Natural killer cell (primary cell): ENCODE data around the gene PLAAT1. TPM values are rescaled to one million over a fixed set of nuclear protein-coding genes. Genes with fewer than 3 reads are reported as not detected.

Experiments used
- ATAC-seq, 3 donors: fragments of 150-1000 bp in 2 of 3; fragments of 200-7000 bp in 1 of 3; cut with Tn5 transposase; 1 replicate in 1 of 3; 2 replicates in 2 of 3; pipeline ENCODE4 v1.10.0; 2021; ENCODE audit warnings: mild to moderate bottlenecking in 2 of 3, moderate library complexity in 2 of 3
- DNase-seq, 2 donors: peaks; one replicate each; pipeline versions ENCODE4 v3.0.0 to v3.0.0-alpha.2; 2013 to 2021; ENCODE audit warnings: mixed read lengths in 1 of 2
- H3K27ac ChIP-seq: one replicate; pipeline ENCODE4 v1.5.1; 2013; ENCODE audit warnings: mild to moderate bottlenecking, low read length
- H3K27me3 ChIP-seq: one replicate; pipeline ENCODE4 v1.6.1; 2013; ENCODE audit warnings: low read length; ENCODE audit not compliant: control insufficient read depth, insufficient read depth
- H3K36me3 ChIP-seq: one replicate; pipeline ENCODE4 v1.6.1; 2013; ENCODE audit warnings: low read length; ENCODE audit not compliant: control insufficient read depth, insufficient read depth
- H3K4me1 ChIP-seq: one replicate; pipeline ENCODE4 v1.6.1; 2013; ENCODE audit warnings: low read length; ENCODE audit not compliant: control insufficient read depth, insufficient read depth
- H3K4me3 ChIP-seq: one replicate; pipeline ENCODE4 v1.5.1; 2013; ENCODE audit warnings: low read length
- H3K9me3 ChIP-seq: one replicate; pipeline ENCODE4 v1.6.1; 2013; ENCODE audit warnings: low read length; ENCODE audit not compliant: control insufficient read depth, insufficient read depth
- H3K27ac Mint-ChIP-seq, 2 donors: one replicate each; pipeline ENCODE4 v1.8.0; 2022; ENCODE audit warnings: mild to moderate bottlenecking in 2 of 2, mixed read lengths in 2 of 2, moderate library complexity in 1 of 2
- H3K27me3 Mint-ChIP-seq, 2 donors: one replicate each; pipeline ENCODE4 v1.8.0; 2022; ENCODE audit warnings: low read depth in 2 of 2, mixed read lengths in 2 of 2
- H3K36me3 Mint-ChIP-seq: one replicate; pipeline ENCODE4 v1.8.0; 2022; ENCODE audit warnings: mixed read lengths
- H3K4me1 Mint-ChIP-seq, 2 donors: one replicate each; pipeline ENCODE4 v1.8.0; 2022; ENCODE audit warnings: mixed read lengths in 2 of 2
- H3K4me3 Mint-ChIP-seq: one replicate; pipeline ENCODE4 v1.8.0; 2022; ENCODE audit warnings: mild to moderate bottlenecking, moderate library complexity, mixed read lengths
- H3K9me3 Mint-ChIP-seq, 2 donors: one replicate each; pipeline ENCODE4 v1.8.0; 2022; ENCODE audit warnings: mixed read lengths in 2 of 2
- WGBS: methylation state at CpG from one replicate; pipeline ENCODE4 v1.1.7; 2013; ENCODE audit warnings: missing lambda C conversion rate; ENCODE audit not compliant: insufficient coverage; 5-methylcytosine and 5-hydroxymethylcytosine counted together
- intact Hi-C: fragments of 100-400 bp; cut with micrococcal nuclease; formaldehyde crosslinking; loops from one replicate; pipeline ENCODE4 v1.14.2; 2022
- total RNA-seq, 4 donors: library from RNA; stranded (reverse); fragments of 120-200 nt in 1 of 4; gene quantifications; one replicate each; pipeline versions ENCODE4 v1.2.3 to v1.2.4, GENCODE V29; 2013 to 2022
- TF ChIP-seq, protein P1 (sequence below): fragments of 200-600 bp; IDR thresholded peaks from one replicate; pipeline ENCODE4 v1.8.0; 2022; ENCODE audit warnings: antibody characterized with exemption

Gene PLAAT1
- total RNA-seq, 3 donors from 2014 or later (not counting 1 experiment from before 2014, with no cell fraction given): not detected

DNA sequence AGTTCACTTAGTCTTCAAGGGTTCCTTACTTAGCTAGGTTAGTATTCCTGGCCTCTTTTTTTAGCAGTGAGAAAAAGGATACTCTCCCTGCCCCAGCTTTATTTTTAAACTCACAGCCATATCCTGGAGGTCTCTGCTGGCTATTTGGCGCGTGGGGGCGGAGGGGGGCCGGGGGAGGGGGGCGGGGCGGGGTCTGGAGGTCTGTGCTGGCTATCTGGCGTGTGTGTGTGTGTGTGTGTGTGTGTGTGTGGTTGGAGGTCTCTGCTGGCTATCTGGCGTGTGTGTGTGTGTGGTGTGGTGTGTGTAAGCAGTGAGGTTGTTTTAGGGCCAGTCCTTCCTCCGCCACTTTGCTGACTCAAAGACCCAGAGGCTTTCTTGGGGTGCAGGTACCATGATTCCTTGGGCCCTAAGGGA, 579 bp upstream of the PLAAT1 start:
- Histone ChIP-seq H3K9me3 (no peaks in the 10 kb centered on the region), H3K4me3 (no peak overlapping the region), H3K36me3 (no peaks in the 10 kb centered on the region), H3K27ac (no peak overlapping the region), H3K27me3 (peaks cover 5% of the 10 kb centered on the region), H3K4me1 (no peaks in the 10 kb centered on the region)
- no peak for DNase-seq
- 9% methylated on average over 3 of the region's 9 CpGs for WGBS
- Mint-ChIP-seq H3K4me1 (no peaks in the 10 kb centered on the region), H3K27ac (no peak overlapping the region), H3K4me3 (no peak overlapping the region), H3K9me3 (peaks cover 3 to 8% of the 10 kb centered on the region in 2 donors), H3K27me3 (peaks cover 15% of the 10 kb centered on the region in 2 donors), H3K36me3 (no peaks in the 10 kb centered on the region)
- TF ChIP-seq, protein P1, sequence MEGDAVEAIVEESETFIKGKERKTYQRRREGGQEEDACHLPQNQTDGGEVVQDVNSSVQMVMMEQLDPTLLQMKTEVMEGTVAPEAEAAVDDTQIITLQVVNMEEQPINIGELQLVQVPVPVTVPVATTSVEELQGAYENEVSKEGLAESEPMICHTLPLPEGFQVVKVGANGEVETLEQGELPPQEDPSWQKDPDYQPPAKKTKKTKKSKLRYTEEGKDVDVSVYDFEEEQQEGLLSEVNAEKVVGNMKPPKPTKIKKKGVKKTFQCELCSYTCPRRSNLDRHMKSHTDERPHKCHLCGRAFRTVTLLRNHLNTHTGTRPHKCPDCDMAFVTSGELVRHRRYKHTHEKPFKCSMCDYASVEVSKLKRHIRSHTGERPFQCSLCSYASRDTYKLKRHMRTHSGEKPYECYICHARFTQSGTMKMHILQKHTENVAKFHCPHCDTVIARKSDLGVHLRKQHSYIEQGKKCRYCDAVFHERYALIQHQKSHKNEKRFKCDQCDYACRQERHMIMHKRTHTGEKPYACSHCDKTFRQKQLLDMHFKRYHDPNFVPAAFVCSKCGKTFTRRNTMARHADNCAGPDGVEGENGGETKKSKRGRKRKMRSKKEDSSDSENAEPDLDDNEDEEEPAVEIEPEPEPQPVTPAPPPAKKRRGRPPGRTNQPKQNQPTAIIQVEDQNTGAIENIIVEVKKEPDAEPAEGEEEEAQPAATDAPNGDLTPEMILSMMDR: no peak
- ATAC-seq: no peak
- intact Hi-C loops: no loop called here

DNA sequence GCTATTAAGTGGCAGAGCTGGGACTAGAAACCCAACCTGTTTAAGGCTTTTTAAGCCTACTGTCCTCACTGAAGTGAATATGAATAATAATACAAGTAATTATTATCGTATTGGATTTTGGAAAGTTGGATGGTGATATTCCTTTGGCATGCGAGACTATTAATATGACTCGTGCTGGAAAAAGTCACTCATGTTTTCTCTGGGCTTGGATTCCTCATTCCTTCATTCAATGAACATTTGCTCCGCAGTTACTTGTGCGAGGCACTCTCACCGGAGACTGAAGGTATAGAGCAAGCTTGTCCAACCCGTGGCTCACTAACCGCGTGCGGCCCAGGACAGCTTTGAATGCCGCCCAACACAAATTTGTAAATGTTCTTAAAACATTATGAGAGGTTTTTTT, 694 bp downstream of the PLAAT1 start:
- intact Hi-C loops: no loop called here
- Histone ChIP-seq H3K27me3 (peaks cover 5% of the 10 kb centered on the region), H3K27ac (no peak overlapping the region), H3K9me3 (no peaks in the 10 kb centered on the region), H3K4me1 (no peaks in the 10 kb centered on the region), H3K4me3 (no peak overlapping the region), H3K36me3 (no peaks in the 10 kb centered on the region)
- H3K4me3 Mint-ChIP-seq: no peak overlapping the region
- WGBS: 93% methylated on average over 10 of the region's 11 CpGs
- DNase-seq: no peak
- no peak for ATAC-seq
- H3K36me3 Mint-ChIP-seq: no peaks in the 10 kb centered on the region
- TF ChIP-seq, protein P1: no peak
- peaks cover 8 to 13% of the 10 kb centered on the region in 2 donors for H3K9me3 Mint-ChIP-seq
- H3K4me1 Mint-ChIP-seq: no peaks in the 10 kb centered on the region
- H3K27me3 Mint-ChIP-seq: peaks cover 15% of the 10 kb centered on the region in 2 donors
- H3K27ac Mint-ChIP-seq: no peak overlapping the region

DNA sequence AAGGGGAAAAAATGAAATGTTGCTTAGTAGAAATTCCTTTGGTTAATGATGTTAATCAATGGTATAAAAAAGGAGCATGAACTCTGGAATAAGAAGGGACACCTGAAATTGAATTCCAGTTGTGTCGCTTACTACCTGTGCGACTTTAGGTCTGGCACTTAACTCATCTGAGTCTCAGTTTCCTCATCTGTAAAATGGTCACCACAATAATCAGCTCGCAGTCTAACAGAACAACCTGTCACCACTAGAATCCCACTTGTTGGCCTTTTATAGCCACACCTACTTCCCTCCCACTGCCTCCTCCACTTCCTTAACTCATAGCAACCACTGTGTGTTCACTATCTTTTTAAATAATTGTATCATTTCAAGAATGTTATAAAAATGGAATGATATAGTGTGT, 2.5 kb downstream of the PLAAT1 start:
- intact Hi-C loops: no loop called here
- H3K4me1 Mint-ChIP-seq: no peaks in the 10 kb centered on the region
- H3K36me3 ChIP-seq: no peaks in the 10 kb centered on the region
- no peaks in the 10 kb centered on the region for H3K9me3 ChIP-seq
- H3K36me3 Mint-ChIP-seq: no peaks in the 10 kb centered on the region
- peaks cover 5% of the 10 kb centered on the region for H3K27me3 ChIP-seq
- peaks cover 15% of the 10 kb centered on the region in 2 donors for H3K27me3 Mint-ChIP-seq
- H3K27ac Mint-ChIP-seq: no peak overlapping the region
- H3K9me3 Mint-ChIP-seq: peaks cover 13 to 16% of the 10 kb centered on the region in 2 donors
- H3K4me1 ChIP-seq: no peaks in the 10 kb centered on the region
- WGBS: 80% methylated on average over 3 of the region's 3 CpGs
- ATAC-seq: no peak
- H3K4me3 Mint-ChIP-seq: no peak overlapping the region
- no peak for DNase-seq
- H3K27ac ChIP-seq: no peak overlapping the region
- TF ChIP-seq, protein P1: no peak
- no peak overlapping the region for H3K4me3 ChIP-seq

DNA sequence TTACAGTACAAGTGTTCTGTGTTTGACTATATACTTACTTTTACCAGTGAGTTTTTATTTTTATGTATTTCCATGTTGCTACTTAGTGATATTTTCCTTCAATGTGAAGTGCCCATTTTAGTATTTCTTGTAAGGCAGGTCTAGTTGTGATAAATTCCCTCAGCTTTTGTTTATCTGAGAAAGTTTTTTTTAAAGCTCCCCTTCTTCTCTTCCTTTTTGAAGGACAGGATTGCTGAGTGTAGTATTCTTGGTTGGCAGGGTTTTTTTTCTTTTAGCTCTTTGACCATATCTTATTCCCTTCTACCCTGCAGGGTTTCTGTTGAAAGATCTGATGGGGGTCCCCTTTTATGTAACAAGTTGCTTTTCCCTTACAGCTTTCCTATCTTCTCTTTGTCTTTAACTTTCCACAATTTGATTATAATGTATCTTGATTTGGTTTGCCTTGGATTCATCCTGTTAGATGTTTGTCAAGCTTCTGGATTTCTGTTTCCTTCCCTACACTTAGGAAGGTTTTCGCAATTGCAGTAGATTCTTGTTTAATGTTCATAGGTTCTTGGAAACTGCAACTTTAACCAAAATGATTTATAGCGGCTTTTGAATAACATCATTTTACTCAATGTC, 7.9 kb downstream of the PLAAT1 start:
- no peaks in the 10 kb centered on the region for H3K27me3 Mint-ChIP-seq
- peaks cover 16% of the 10 kb centered on the region for H3K36me3 Mint-ChIP-seq
- TF ChIP-seq, protein P1: no peak
- peaks cover 18 to 33% of the 10 kb centered on the region in 2 donors for H3K9me3 Mint-ChIP-seq
- no peak overlapping the region for H3K27ac ChIP-seq
- H3K4me1 Mint-ChIP-seq: no peaks in the 10 kb centered on the region
- H3K4me1 ChIP-seq: no peaks in the 10 kb centered on the region
- intact Hi-C loops: no loop called here
- no peaks in the 10 kb centered on the region for H3K36me3 ChIP-seq
- H3K9me3 ChIP-seq: peaks cover 5% of the 10 kb centered on the region
- no peak overlapping the region for H3K4me3 ChIP-seq
- no peak overlapping the region for H3K4me3 Mint-ChIP-seq
- no peak for DNase-seq
- no peak overlapping the region for H3K27ac Mint-ChIP-seq
- H3K27me3 ChIP-seq: no peaks in the 10 kb centered on the region
- no CpG with 5 or more reads among the region's 2 CpGs for WGBS
- no peak for ATAC-seq
